ENCODE data around the gene OLFM1.

OLFM1 gene

GRCh38 chr9:135116881-135117280 lies 29.4 kb downstream of the OLFM1 start:
- Mint-ChIP-seq H3K4me3 (no peak overlapping the region), H3K9me3 (no peaks in the 10 kb centered on the region), H3K4me1 (no peaks in the 10 kb centered on the region), H3K36me3 (ENCODE audit: insufficient read depth) (peaks cover 3% of the 10 kb centered on the region), H3K27ac (ENCODE audit: low read depth) (no peak overlapping the region), H3K27me3 (peaks cover 11% of the 10 kb centered on the region)
- DNase-seq (ENCODE audit: low spot score in 2 of 2) = no peak
- no peak for ATAC-seq (replicated peaks; ENCODE audit: extremely low read depth, poor library complexity, severe bottlenecking)

GRCh38 chr9:135117281-135117680 lies 29.8 kb downstream of the OLFM1 start:
- ATAC-seq (replicated peaks; ENCODE audit: extremely low read depth, poor library complexity, severe bottlenecking) (no peak), DNase-seq (ENCODE audit: low spot score in 2 of 2) (no peak)
- Mint-ChIP-seq H3K4me1 (no peaks in the 10 kb centered on the region), H3K27me3 (peaks cover 11% of the 10 kb centered on the region), H3K27ac (ENCODE audit: low read depth) (no peak overlapping the region), H3K9me3 (no peaks in the 10 kb centered on the region), H3K36me3 (ENCODE audit: insufficient read depth) (peaks cover 3% of the 10 kb centered on the region), H3K4me3 (no peak overlapping the region)

GRCh38 chr9:135119496-135120064 lies 32.1 kb downstream of the OLFM1 start:
- no peak overlapping the region for H3K4me3 Mint-ChIP-seq
- no peaks in the 10 kb centered on the region for H3K9me3 Mint-ChIP-seq
- ATAC-seq (replicated peaks; ENCODE audit: extremely low read depth, poor library complexity, severe bottlenecking) = no peak
- DNase-seq (ENCODE audit: low spot score in 2 of 2) = no peak
- no peaks in the 10 kb centered on the region for H3K4me1 Mint-ChIP-seq
- peaks cover 3% of the 10 kb centered on the region for H3K36me3 Mint-ChIP-seq (ENCODE audit: insufficient read depth)
- no peak overlapping the region for H3K27ac Mint-ChIP-seq (ENCODE audit: low read depth)
- peaks cover 13% of the 10 kb centered on the region for H3K27me3 Mint-ChIP-seq

DNA sequence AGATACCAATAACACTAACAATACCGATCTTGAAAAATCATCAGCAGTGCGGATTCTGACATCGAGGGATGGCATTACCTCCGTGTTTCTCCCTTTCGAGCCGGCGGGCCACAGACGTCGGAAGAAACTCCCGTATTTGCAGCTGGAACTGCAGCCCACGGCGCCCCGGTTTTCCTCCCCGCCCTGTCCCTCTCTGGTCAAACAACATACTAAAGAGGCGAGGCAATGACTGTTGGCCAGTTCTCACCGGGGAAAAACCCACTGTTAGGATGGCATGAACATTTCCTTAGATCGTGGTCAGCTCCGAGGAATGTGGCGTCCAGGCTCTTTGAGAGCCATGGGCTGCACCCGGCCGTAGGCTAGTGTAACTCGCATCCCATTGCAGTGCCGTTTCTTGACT lies 32.8 kb downstream of the OLFM1 start:
- Mint-ChIP-seq H3K9me3 (no peaks in the 10 kb centered on the region), H3K4me1 (no peaks in the 10 kb centered on the region), H3K27me3 (peaks cover 13% of the 10 kb centered on the region), H3K36me3 (ENCODE audit: insufficient read depth) (peaks cover 3% of the 10 kb centered on the region), H3K27ac (ENCODE audit: low read depth) (no peak overlapping the region), H3K4me3 (no peak overlapping the region)
- DNase-seq (ENCODE audit: low spot score in 2 of 2) (no peak), ATAC-seq (replicated peaks; ENCODE audit: extremely low read depth, poor library complexity, severe bottlenecking) (no peak)

GRCh38 chr9:135122316-135122715 lies 34.8 kb downstream of the OLFM1 start:
- ATAC-seq (replicated peaks; ENCODE audit: extremely low read depth, poor library complexity, severe bottlenecking) (no peak), DNase-seq (ENCODE audit: low spot score in 2 of 2) (no peak)
- Mint-ChIP-seq H3K4me1 (no peaks in the 10 kb centered on the region), H3K4me3 (no peak overlapping the region), H3K27me3 (peaks cover 13% of the 10 kb centered on the region), H3K27ac (ENCODE audit: low read depth) (no peak overlapping the region), H3K36me3 (ENCODE audit: insufficient read depth) (peaks cover 3% of the 10 kb centered on the region), H3K9me3 (no peaks in the 10 kb centered on the region)

GRCh38 chr9:135123126-135123772 lies 35.8 kb downstream of the OLFM1 start:
- DNase-seq (ENCODE audit: low spot score in 2 of 2) (no peak), ATAC-seq (replicated peaks; ENCODE audit: extremely low read depth, poor library complexity, severe bottlenecking) (no peak)
- Mint-ChIP-seq H3K27me3 (peaks cover 13% of the 10 kb centered on the region), H3K36me3 (ENCODE audit: insufficient read depth) (peaks cover 3% of the 10 kb centered on the region), H3K27ac (ENCODE audit: low read depth) (no peak overlapping the region), H3K4me1 (no peaks in the 10 kb centered on the region), H3K9me3 (no peaks in the 10 kb centered on the region), H3K4me3 (no peak overlapping the region)

GRCh38 chr9:135123773-135124134 lies 36.3 kb downstream of the OLFM1 start:
- Mint-ChIP-seq H3K27ac (ENCODE audit: low read depth) (no peak overlapping the region), H3K27me3 (peaks cover 13% of the 10 kb centered on the region), H3K4me3 (no peak overlapping the region), H3K9me3 (no peaks in the 10 kb centered on the region), H3K4me1 (no peaks in the 10 kb centered on the region), H3K36me3 (ENCODE audit: insufficient read depth) (peaks cover 3% of the 10 kb centered on the region)
- DNase-seq (ENCODE audit: low spot score in 2 of 2) (no peak), ATAC-seq (replicated peaks; ENCODE audit: extremely low read depth, poor library complexity, severe bottlenecking) (no peak)

DNA sequence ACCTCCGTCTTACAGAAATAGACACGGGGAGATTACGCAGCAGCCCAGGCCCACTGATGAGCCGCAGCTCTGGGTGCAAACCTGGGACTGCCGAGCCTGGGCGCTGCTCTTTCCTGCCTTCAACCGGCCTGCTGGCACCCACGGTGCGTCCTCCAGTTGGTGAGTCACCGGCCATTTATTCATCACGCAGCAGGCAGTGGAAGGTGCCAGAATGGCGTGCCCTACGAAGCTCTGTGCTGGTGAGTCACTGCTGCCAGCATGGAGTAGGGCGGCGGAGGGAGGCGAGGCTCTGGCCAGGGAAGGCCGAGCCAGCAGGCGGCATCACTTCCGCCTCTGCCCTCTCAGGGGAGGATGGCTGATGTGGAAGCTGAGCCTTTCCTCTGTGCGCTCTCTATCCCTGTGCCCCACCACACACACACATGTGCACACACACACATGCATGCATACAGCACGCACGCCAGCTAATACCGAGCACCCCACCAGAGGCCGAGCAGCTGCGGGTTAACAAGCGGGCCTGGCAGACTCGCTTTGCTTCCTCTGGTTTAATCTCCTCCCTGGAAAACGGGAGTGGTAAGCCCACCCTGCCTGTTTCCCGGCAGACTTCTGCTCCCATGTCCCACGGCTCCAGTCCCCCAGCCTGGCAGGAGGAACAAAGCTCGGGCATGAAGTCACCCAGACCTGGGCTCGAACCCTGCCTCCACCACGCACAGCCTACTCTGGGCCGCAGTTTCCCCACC lies 39.2 kb downstream of the OLFM1 start:
- no peak overlapping the region for H3K4me3 Mint-ChIP-seq
- H3K9me3 Mint-ChIP-seq = peaks cover 6% of the 10 kb centered on the region
- ATAC-seq (replicated peaks; ENCODE audit: extremely low read depth, poor library complexity, severe bottlenecking) (no peak), DNase-seq (ENCODE audit: low spot score in 2 of 2) (no peak)
- H3K27me3 Mint-ChIP-seq = peaks cover 13% of the 10 kb centered on the region
- no peaks in the 10 kb centered on the region for H3K4me1 Mint-ChIP-seq
- H3K27ac Mint-ChIP-seq (ENCODE audit: low read depth) = no peak overlapping the region
- no peaks in the 10 kb centered on the region for H3K36me3 Mint-ChIP-seq (ENCODE audit: insufficient read depth)

DNA sequence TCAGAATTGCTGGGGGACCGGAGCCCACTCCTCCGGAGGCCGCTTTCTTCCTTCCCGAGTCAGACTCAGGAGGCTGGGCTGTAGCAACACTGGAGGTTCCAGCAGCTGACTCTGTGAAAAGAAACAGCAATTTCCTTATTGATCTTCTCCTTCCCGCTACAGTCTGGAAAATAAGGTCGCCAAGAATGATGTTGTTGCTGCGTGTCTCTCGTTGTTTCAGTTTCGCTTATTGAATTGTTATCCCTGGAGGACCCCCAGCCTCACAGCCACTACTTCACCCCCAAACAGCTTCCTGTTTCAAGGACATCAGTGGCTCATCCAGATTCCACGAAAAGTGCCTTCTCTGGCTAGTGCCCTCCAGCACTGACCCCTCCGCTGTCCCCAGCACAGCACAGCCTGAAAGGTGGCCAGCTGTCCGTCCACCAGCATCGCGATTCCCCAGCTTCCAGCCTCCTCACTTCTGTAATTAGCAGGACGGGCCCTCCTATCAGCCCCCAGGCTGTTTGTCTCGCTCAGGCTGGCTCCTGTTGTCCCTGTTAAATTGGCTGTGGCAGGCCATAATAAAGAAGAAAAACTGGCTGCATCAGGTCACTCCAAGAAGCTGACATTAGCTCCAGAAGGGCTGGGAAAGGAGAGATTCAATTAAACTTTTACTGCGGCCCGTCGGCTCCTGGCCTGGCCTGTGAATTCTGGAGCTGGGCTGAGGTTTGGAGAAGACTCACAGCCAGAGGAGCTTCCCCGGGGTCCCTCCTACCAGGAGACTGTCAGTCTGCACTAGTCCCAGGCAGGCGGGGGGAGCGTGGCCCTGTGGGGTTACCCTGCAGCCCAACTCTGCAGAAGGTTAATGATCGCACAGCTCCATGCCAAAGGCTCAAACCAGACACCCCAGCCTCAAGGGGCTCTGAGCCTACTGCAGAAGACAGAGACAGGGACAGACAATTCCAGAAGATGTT lies 40.5 kb downstream of the OLFM1 start:
- H3K27ac Mint-ChIP-seq (ENCODE audit: low read depth) = no peak overlapping the region
- H3K9me3 Mint-ChIP-seq = peaks cover 6% of the 10 kb centered on the region
- H3K4me3 Mint-ChIP-seq = no peak overlapping the region
- DNase-seq (ENCODE audit: low spot score in 2 of 2) (no peak), ATAC-seq (replicated peaks; ENCODE audit: extremely low read depth, poor library complexity, severe bottlenecking) (no peak)
- no peaks in the 10 kb centered on the region for H3K36me3 Mint-ChIP-seq (ENCODE audit: insufficient read depth)
- H3K27me3 Mint-ChIP-seq = peaks cover 12% of the 10 kb centered on the region
- H3K4me1 Mint-ChIP-seq = no peaks in the 10 kb centered on the region

DNA sequence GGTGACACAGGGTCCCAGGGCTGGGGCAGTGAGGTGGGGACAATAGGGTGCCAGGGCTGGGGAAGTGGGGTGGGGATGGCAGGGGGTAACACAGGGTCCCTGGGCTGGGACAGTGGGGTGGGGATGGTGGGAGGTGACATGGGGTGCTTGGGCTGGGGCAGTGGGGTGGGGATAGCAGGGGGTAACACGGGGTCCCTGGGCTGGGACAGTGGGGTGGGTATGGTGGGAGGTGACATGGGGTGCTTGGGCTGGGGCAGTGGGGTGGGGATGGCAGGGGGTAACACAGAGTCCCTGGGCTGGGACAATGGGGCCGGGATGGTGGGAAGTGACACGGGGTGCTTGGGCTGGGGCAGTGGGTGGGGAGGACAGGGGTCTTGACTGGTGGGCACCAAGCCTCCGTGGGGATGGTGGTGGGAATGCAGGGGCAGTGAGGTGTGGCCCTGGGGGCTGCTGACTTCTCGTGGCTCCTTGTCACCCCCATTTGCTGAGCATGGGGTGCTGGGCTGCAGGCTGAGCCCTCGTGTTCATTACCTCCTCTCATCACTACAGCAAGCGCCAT lies 41.7 kb downstream of the OLFM1 start:
- Mint-ChIP-seq H3K4me1 (no peaks in the 10 kb centered on the region), H3K27ac (ENCODE audit: low read depth) (no peak overlapping the region), H3K4me3 (no peak overlapping the region), H3K36me3 (ENCODE audit: insufficient read depth) (no peaks in the 10 kb centered on the region), H3K9me3 (peaks cover 6% of the 10 kb centered on the region), H3K27me3 (peaks cover 16% of the 10 kb centered on the region)
- ATAC-seq (replicated peaks; ENCODE audit: extremely low read depth, poor library complexity, severe bottlenecking) (no peak), DNase-seq (ENCODE audit: low spot score in 2 of 2) (no peak)

DNA sequence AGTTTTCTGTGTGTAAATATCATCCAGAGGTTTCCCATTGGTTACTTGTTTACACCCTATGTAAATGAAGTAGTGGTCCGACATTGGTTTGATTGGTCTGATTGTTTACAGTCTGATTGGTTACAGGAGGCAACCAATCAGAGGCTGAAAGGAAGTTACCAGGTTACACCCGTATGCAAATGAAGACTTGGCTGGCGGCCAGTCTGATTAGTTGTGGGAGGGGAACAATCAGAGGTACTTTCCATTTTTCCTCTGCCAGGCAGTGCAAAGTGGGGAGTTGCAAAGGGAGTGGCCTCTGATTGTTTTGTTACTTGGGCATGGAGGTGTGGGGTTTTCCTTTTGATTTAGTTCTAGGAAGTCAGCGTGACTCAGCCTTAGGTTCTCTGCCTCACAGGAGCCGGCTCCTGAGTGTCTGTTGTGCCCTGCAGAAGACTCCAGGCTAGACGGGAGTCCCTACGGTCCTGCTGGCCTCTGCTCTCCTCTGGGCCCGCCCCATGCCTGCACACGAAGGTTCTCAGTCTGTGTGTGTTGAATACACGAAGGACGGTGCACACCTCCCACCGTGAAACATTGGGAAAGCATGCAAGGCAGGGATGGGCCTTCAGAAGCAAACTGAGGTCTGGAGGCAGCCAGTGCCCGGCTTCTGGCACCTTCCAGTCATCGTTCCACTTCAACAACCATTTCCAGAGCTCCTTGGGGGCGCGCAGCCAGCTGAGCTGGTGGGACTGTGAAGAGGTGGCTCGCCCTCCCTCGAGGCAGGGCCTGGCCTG lies 42.9 kb downstream of the OLFM1 start:
- Mint-ChIP-seq H3K36me3 (ENCODE audit: insufficient read depth) (no peaks in the 10 kb centered on the region), H3K9me3 (peaks cover 6% of the 10 kb centered on the region), H3K4me3 (no peak overlapping the region), H3K27ac (ENCODE audit: low read depth) (no peak overlapping the region), H3K4me1 (no peaks in the 10 kb centered on the region), H3K27me3 (peaks cover 16% of the 10 kb centered on the region)
- DNase-seq (ENCODE audit: low spot score in 2 of 2) (no peak), ATAC-seq (replicated peaks; ENCODE audit: extremely low read depth, poor library complexity, severe bottlenecking) (no peak)

DNA sequence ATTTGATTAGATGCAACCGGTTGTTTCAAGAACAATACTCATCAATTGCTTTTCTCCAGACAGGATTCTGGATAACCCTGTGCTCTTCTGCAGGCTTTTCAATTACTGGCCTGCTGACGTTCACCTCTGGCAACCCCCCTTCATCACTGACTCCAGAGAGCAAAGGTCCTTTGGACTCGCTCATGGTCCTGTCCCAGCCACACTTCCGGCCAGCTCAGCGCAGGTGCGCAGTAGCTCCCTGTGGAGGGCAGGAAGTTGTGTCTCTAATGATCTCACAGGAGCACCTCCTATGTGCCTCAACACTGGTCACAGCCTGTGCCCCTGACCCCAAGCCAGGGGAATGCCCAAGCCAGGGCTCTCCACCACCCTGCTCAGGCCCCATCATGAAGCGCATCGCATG lies 44.0 kb downstream of the OLFM1 start:
- Mint-ChIP-seq H3K9me3 (peaks cover 6% of the 10 kb centered on the region), H3K4me3 (no peak overlapping the region), H3K27me3 (peaks cover 17% of the 10 kb centered on the region), H3K27ac (ENCODE audit: low read depth) (no peak overlapping the region), H3K36me3 (ENCODE audit: insufficient read depth) (no peaks in the 10 kb centered on the region), H3K4me1 (no peaks in the 10 kb centered on the region)
- ATAC-seq (replicated peaks; ENCODE audit: extremely low read depth, poor library complexity, severe bottlenecking) = no peak
- no peak for DNase-seq (ENCODE audit: low spot score in 2 of 2)

Data from central memory CD8-positive, alpha-beta T cell (primary cell).